RWPE1 (cell line): Measurements from ENCODE around the gene NAE1.
"Not testable (repeated sequence)": the region's sequence is repeated elsewhere in the genome, so short reads cannot be mapped to it uniquely, and the experiment has no call there.

ENCODE experiments used
- CTCF ChIA-PET: fragments of 350-600 bp; sonication (Branson Sonifier 250); formaldehyde crosslinking; extraction: SDS; loops from one replicate; lab custom pipeline; 2021; lab: Yijun Ruan, JAX
- POLR2A ChIA-PET: fragments of 400-600 bp; formaldehyde crosslinking; extraction: SDS; loops from one replicate; lab custom pipeline; 2020; ENCODE audit warnings: antibody characterized with exemption; ENCODE audit not compliant: low non-redundant PET; lab: Yijun Ruan, JAX
- DNase-seq: peaks from one replicate; pipeline ENCODE4 v3.0.0; 2012; ENCODE audit warnings: low spot score
- H3K27ac ChIP-seq: fragments of 450-650 bp; 2 replicates; pipeline ENCODE4 v1.5.1; 2017
- TF ChIP-seq, protein P1 (sequence below): fragments of 450-650 bp; conservative IDR thresholded peaks from 2 replicates; pipeline ENCODE4 v1.5.1; 2017; ENCODE audit warnings: low read depth, mild to moderate bottlenecking

Gene NAE1

DNA sequence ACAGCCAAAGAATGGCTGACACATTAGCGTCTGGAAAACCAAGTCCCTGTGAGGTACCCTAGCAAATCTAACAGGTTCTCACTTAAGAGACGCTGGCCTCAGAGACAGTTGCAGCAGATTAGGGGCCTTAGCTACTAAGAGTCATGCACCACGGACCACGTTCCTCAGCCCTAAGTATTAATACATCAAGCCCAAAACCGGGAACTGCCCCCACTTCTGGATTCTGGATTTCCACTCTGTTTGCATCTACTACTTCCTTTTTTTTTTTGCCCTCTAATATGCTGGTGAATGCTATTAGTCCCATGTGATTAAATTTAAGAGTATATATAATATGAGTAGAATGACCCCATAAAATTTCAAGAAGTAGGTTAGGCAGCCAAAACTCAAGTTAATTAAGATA is 28.6 kb downstream of the NAE1 start:
- TF ChIP-seq, protein P1, sequence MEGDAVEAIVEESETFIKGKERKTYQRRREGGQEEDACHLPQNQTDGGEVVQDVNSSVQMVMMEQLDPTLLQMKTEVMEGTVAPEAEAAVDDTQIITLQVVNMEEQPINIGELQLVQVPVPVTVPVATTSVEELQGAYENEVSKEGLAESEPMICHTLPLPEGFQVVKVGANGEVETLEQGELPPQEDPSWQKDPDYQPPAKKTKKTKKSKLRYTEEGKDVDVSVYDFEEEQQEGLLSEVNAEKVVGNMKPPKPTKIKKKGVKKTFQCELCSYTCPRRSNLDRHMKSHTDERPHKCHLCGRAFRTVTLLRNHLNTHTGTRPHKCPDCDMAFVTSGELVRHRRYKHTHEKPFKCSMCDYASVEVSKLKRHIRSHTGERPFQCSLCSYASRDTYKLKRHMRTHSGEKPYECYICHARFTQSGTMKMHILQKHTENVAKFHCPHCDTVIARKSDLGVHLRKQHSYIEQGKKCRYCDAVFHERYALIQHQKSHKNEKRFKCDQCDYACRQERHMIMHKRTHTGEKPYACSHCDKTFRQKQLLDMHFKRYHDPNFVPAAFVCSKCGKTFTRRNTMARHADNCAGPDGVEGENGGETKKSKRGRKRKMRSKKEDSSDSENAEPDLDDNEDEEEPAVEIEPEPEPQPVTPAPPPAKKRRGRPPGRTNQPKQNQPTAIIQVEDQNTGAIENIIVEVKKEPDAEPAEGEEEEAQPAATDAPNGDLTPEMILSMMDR, result no peak
- CTCF ChIA-PET, result no interaction called here
- POLR2A ChIA-PET, result no interaction called here
- H3K27ac ChIP-seq, result no peak overlapping the region
- no peak for DNase-seq

DNA sequence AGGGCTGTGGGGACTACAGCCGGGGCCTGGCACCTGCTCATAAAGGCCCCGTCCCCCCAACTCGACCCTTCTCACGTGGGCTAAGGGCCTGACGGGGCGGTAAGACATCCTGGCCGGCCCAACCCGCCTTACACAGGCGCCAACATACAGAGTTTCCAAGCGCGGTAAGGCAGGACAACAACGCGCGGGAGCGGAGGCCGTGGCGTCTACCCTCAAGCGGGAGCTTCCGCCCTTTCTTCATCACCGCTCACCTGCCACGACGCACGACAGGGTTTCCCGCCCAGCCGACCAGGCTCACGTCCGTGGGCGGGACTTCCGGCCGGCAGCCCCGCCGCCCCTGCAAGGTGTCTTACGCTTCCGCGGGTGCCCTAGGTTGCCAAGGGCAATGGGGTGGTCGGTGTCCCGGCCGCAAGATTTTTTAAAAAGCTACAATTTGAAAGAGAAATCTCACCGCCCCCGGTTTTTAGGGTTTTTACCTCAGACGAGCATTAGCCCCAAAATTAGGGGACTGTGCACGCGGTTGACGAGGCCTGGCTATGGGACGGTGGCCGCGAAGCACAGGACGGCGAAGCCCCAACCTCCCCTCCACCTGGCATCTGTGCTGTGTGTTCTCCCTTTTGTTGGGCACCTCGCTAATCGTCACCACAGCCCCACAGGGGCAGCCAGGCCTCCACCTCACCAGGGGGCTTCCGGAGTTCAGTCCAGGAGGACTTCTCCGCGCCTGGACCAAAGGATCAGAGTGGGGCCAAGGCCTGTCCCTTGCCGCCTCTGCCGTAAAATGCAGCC is 29.3 kb downstream of the NAE1 start, which contains the start of gene TERB1:
Gene TERB1 (minus strand): TSS at position 265 of the 786 bp plus-strand sequence. CDS start 4,786 bp downstream, outside the sequence.
- TF ChIP-seq, protein P1, result no peak
- ChIA-PET POLR2A (no interaction called here), CTCF (interaction anchor here (0.6 to 1.0 kb wide), 2 partner anchors 29 to 146 kb away, joined by 4 to 6 read pairs; partner anchors contain the start of gene NAE1)
- H3K27ac ChIP-seq, result no peak within 1 kb of the TSS
- no peak for DNase-seq

GRCh38 chr16:66800856-66801255 is 29.9 kb downstream of the NAE1 start:
- CTCF ChIA-PET, result interaction anchor here (1.0 kb wide), 1 partner anchor 30 kb away, joined by 4 read pairs; the partner anchor contains the start of gene NAE1
- DNase-seq, result no peak
- POLR2A ChIA-PET, result no interaction called here
- TF ChIP-seq, protein P1, result no peak
- H3K27ac ChIP-seq, result no peak overlapping the region

DNA sequence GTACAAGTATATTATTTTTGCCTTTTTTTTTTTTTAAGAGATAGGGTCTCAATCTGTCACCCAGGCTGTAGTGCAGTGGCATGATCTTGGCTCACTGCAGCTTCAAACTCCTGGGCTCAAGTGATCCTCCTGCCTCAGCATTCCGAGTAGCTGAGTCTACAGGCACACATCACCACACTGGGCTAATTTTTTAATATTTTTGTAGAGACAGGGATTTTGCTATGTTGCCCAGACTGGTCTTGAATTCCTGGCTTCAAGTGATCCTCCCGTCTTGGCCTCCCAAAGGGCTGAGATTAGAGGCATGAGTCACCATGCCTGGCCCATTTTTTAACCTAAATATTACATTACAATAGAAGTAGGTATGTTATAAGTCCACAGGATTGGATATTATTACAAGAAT is 32.6 kb downstream of the NAE1 start:
- DNase-seq, result no peak
- CTCF ChIA-PET, result no interaction called here
- no peak overlapping the region for H3K27ac ChIP-seq
- POLR2A ChIA-PET, result no interaction called here
- TF ChIP-seq, protein P1, result no peak

- CTCF ChIA-PET, H3K27ac ChIP-seq, DNase-seq, POLR2A ChIA-PET: not testable (repeated sequence)
Observed at GRCh38 chr16:66793984-66794383, 36.8 kb downstream of the NAE1 start.

- ChIA-PET POLR2A (no interaction called here), CTCF (no interaction called here)
- no peak for DNase-seq
- no peak overlapping the region for H3K27ac ChIP-seq
- TF ChIP-seq, protein P1, result no peak
Observed at GRCh38 chr16:66790130-66790733, 40.5 kb downstream of the NAE1 start.

DNA sequence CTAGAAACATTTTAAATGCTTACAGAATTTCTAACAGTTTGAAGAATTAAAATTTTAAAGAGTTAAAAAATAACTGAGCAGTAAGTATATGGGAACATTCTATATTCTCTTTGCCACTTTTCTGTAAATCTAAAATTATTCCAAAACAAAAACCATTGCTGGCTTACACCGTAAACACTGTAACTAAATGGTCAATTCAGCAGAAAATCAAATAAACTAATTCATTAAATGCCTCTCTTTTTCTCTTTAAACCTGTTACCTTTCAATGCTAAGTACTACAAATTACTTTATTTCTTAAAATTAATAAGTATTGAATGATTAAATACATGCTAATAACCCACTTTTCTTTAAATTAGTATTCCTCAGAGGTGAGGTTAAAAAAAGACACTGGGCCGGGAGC is 43.3 kb downstream of the NAE1 start:
- TF ChIP-seq, protein P1, result no peak
- ChIA-PET POLR2A (no interaction called here), CTCF (no interaction called here)
- no peak for DNase-seq
- H3K27ac ChIP-seq, result no peak overlapping the region
